Activated CD4-positive, alpha-beta memory T cell treated with anti-CD3 and anti-CD28 coated beads, Interleukin-2, amount 10 ng/mL, durations not matched to agents 7 days and 5 days (primary cell): ENCODE results near the gene RIPOR3. TPM values are rescaled to one million over a fixed set of nuclear protein-coding genes. Genes with fewer than 3 reads are reported as not detected.

Experiments
- CTCF ChIA-PET: fragments of 350-600 bp; sonication (Branson Sonifier 250); formaldehyde crosslinking; loops from one replicate; lab custom pipeline; 2021; ENCODE audit warnings: antibody characterized with exemption, inconsistent platforms; lab: Charles Lee
- POLR2A ChIA-PET: fragments of 350-600 bp; sonication (Branson Sonifier 250); formaldehyde crosslinking; loops from one replicate; lab custom pipeline; 2021; ENCODE audit warnings: antibody characterized with exemption; lab: Charles Lee
- DNase-seq: peaks from one replicate; pipeline ENCODE4 v3.0.0-alpha.2; 2020
- H3K27ac Mint-ChIP-seq: one replicate; pipeline ENCODE4 v1.8.0; 2021; ENCODE audit warnings: mild to moderate bottlenecking, mixed read lengths
- H3K27me3 Mint-ChIP-seq: one replicate; pipeline ENCODE4 v1.8.0; 2021; ENCODE audit warnings: mixed read lengths
- H3K36me3 Mint-ChIP-seq: one replicate; pipeline ENCODE4 v1.8.0; 2021; ENCODE audit warnings: low read depth, mixed read lengths
- H3K4me1 Mint-ChIP-seq: one replicate; pipeline ENCODE4 v1.8.0; 2021; ENCODE audit warnings: mixed read lengths
- H3K4me3 Mint-ChIP-seq: one replicate; pipeline ENCODE4 v1.8.0; 2021; ENCODE audit warnings: mild to moderate bottlenecking, mixed read lengths
- H3K9me3 Mint-ChIP-seq: one replicate; pipeline ENCODE4 v1.8.0; 2021; ENCODE audit warnings: mixed read lengths
- total RNA-seq, 2 experiments: library from RNA; stranded (reverse); gene quantifications; one replicate each; pipeline ENCODE4 v1.2.3, GENCODE V29; 2021

The RIPOR3 gene
- total RNA-seq, 2 experiments from 2014 or later = not detected

DNA sequence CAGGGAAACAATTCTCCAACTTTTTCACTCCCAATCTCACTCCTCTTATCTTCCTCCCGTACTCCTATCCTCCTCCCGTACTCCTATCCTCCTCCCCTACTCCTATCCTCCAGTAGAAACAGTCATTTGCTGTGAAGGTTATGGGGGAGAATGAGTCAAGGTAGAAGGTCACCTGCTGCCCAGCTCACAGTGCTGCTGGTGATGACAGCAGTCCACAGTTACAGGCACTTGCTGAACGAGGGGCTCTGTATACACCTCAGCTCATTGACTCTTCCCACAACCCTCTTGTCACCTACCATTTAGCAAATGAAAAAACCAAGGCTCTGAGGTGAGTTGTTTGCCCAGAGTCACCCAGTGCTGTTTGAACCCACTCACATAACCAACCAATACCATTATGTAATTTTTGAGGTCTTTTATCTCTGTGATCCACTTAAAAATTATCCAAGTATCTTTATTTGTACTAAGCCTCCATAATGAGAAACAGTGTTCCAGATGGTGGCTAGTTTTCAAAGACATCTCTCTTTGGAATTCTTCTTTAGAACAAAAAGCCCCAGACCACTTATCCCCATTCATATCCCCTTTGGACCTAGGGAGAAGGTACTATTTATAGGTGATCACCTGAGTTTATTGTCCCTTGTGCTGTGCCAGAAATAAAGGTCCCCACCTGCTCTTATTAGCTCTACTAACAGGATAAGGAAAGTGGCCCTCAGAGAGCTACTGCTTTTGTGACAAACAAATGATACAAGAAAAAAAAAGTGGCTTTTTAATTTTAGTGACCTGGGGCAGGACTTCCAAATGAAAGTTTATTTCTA, 128.0 kb downstream of the RIPOR3 start:
- H3K4me3 Mint-ChIP-seq = no peak overlapping the region
- H3K27ac Mint-ChIP-seq = no peak overlapping the region
- peaks cover 76% of the 10 kb centered on the region for H3K36me3 Mint-ChIP-seq
- ChIA-PET CTCF (interaction anchor here (0.7 to 2.4 kb wide), 4 partner anchors 10 to 103 kb away, joined by 3 to 6 read pairs (median 4); no protein-coding TSS in a partner anchor), POLR2A (interaction anchor here (0.9 to 3.0 kb wide), 5 partner anchors 9 to 92 kb away, joined by 3 to 36 read pairs (median 6); partner anchors contain the start of gene PTPN1)
- no peaks in the 10 kb centered on the region for H3K27me3 Mint-ChIP-seq
- H3K9me3 Mint-ChIP-seq = no peaks in the 10 kb centered on the region
- DNase-seq = no peak
- H3K4me1 Mint-ChIP-seq = peaks cover 69% of the 10 kb centered on the region

DNA sequence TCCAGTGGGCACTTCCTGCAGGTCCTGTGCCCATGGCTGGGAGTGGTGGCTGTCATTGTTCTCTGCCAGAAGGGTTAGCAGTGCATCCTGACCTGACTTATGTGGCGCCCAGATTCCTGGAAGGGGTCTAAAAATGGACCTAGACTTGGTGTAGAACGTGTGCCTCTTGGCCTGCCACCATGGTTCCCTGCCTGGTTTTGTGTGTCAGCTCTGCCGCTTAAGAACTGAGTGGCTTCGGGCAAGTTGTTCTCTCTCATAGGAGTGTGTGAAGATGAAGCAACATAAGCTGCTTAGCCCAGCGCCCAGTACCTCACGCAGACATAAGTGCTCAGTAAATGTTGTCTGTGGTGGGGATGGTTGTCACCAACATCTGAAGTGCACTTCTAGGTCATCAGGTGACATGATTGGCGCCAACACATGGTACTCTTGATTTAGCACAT, 129.1 kb downstream of the RIPOR3 start:
- Mint-ChIP-seq H3K4me1 (peaks cover 64% of the 10 kb centered on the region), H3K27ac (peak overlapping the region; percentile 85), H3K27me3 (no peaks in the 10 kb centered on the region), H3K9me3 (no peaks in the 10 kb centered on the region), H3K36me3 (peaks cover 74% of the 10 kb centered on the region), H3K4me3 (no peak overlapping the region)
- DNase-seq = no peak
- ChIA-PET POLR2A (interaction anchor here (0.9 to 3.0 kb wide), 5 partner anchors 8 to 91 kb away, joined by 3 to 36 read pairs (median 9); partner anchors contain the start of gene PTPN1), CTCF (interaction anchor here (0.6 to 2.4 kb wide), 7 partner anchors 8 to 231 kb away, joined by 3 to 17 read pairs (median 4); no protein-coding TSS in a partner anchor)

DNA sequence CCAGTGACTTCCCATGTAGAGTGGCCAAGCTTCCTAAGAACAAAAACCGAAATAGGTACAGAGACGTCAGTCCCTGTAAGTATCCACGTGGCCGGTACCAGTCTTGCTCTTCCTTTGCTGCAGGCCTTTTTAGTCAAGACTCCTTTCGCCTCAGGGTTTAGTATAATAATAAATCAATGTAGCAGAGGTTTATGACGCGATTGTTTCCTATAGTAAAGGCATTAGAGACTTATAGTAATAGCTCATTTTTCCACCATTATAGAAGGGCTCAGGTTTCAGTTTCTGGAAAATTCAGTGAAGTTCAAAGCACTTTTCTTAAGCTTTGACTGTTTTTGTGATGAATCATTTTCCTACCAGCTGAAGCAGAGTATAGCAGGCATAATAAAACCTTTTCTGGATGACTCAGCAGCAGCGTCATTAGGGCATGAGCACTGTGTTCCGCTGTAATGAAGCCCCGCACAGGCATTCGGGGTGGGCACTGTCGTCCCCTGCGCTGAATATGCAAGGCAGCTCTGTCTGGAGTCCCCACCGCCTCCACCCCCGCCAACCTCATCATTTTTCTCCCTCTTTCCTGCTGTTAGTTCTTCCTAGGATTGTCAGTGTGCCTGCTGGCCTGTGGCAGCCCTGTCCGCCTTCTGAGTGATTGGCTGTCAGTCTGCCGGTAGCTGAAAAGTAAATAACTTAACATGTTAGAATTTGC, 129.8 kb downstream of the RIPOR3 start:
- CTCF ChIA-PET = interaction anchor here (0.6 to 2.4 kb wide), 10 partner anchors 8 to 374 kb away, joined by 3 to 17 read pairs (median 3); partner anchors contain the start of gene PTPN1
- peak; percentile 54 for DNase-seq
- Mint-ChIP-seq H3K4me3 (peak overlapping the region; percentile 32), H3K9me3 (no peaks in the 10 kb centered on the region), H3K36me3 (peaks cover 73% of the 10 kb centered on the region), H3K4me1 (peaks cover 60% of the 10 kb centered on the region), H3K27me3 (no peaks in the 10 kb centered on the region), H3K27ac (peak overlapping the region; percentile 85)
- POLR2A ChIA-PET = interaction anchor here (0.7 to 3.0 kb wide), 7 partner anchors 9 to 83 kb away, joined by 4 to 36 read pairs (median 8); partner anchors contain the start of gene PTPN1

DNA sequence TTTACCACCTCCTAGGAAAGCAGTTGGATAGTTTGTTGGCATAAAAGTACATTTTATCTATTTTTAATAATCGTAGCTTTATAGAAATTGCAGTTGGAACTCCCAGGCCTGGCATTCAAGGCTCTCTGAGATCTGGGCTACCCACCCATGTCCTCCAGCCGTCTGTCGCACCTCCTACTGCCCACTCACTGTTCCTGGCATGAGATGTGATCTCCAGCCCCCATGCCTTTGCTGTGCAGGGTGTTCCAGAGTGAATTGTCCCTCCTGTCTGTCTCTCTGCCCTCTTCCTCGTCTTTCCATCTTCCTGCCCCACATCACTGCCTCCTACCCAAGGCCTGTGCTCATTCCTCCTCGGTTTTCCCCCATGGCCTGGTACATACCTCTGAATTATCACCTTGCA, 130.5 kb downstream of the RIPOR3 start:
- Mint-ChIP-seq H3K27ac (peak overlapping the region; percentile 85), H3K36me3 (peaks cover 71% of the 10 kb centered on the region), H3K4me3 (peak overlapping the region; percentile 32), H3K27me3 (no peaks in the 10 kb centered on the region), H3K4me1 (peaks cover 60% of the 10 kb centered on the region), H3K9me3 (no peaks in the 10 kb centered on the region)
- no peak for DNase-seq
- ChIA-PET POLR2A (interaction anchor here (0.7 to 3.0 kb wide), 10 partner anchors 9 to 83 kb away, joined by 3 to 36 read pairs (median 4); partner anchors contain the start of gene PTPN1), CTCF (interaction anchor here (0.7 to 2.4 kb wide), 8 partner anchors 8 to 374 kb away, joined by 3 to 17 read pairs (median 4); partner anchors contain the start of gene PTPN1)

DNA sequence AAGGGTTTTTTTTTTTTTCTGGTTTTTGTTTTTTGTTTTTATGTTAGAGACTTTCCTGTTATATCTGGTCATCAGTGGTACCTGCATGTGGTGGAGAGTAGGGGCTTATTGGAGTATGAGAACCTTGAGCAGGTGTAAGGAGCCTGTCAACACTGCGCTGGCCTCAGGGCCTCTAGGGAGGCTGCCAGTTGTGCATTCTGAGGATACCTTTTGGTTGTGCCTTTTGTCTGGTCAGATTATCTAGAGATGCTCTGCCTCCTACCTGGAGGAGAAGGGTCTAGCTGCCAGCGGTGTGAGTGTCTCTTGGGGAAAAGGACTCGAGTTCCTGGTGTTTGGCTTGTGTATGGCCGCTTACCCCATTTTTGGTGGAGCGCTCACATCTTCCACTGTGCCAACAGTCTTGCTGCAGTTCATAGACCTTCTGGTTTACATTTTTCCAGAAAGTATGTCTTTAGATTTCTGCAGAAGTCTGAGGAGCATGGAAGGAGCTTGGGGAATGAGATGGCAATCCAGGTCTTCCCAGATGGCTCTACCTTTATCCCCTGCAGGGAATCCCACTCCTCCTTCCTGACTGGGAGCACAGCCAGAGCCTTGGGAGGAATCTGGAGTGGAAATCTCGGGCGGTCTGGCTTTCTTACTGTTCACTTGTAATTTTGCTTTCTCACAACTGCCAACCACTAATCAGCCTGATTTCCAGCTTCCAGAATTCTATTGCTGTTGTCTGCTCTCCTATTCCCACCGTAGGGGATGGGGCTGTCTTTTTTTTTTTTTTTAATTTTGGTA, 131.3 kb downstream of the RIPOR3 start:
- H3K4me1 Mint-ChIP-seq = peaks cover 61% of the 10 kb centered on the region
- CTCF ChIA-PET = interaction anchor here (0.7 to 2.4 kb wide), 3 partner anchors 10 to 1076 kb away, joined by 3 to 17 read pairs (median 3); no protein-coding TSS in a partner anchor
- POLR2A ChIA-PET = interaction anchor here (0.5 to 3.0 kb wide), 6 partner anchors 9 to 48 kb away, joined by 3 to 36 read pairs (median 4); partner anchors contain the start of gene PTPN1
- no peak for DNase-seq
- peak overlapping the region; percentile 7 for H3K27ac Mint-ChIP-seq
- H3K9me3 Mint-ChIP-seq = no peaks in the 10 kb centered on the region
- no peak overlapping the region for H3K4me3 Mint-ChIP-seq
- H3K27me3 Mint-ChIP-seq = no peaks in the 10 kb centered on the region
- H3K36me3 Mint-ChIP-seq = peaks cover 67% of the 10 kb centered on the region

DNA sequence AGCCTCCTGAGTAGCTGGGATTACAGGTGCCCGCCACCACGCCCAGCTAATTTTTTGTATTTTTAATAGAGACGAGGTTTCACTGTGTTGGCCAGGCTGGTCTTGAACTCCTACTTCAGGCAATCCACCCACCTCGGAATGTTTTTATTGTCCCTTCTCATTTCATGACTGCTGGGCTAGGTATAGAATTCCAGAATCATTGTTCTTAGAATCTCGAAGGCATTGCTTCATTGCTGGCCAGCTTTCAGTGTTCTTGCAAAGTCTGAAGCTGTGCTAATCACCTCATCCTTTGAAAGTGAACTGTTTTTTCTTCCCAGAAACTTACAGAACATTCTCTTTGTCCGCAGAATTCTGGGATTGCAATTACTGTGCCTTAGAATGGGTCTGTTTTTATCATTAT, 132.2 kb downstream of the RIPOR3 start:
- Mint-ChIP-seq H3K4me1 (peaks cover 54% of the 10 kb centered on the region), H3K4me3 (no peak overlapping the region), H3K9me3 (no peaks in the 10 kb centered on the region), H3K27ac (no peak overlapping the region), H3K27me3 (no peaks in the 10 kb centered on the region), H3K36me3 (peaks cover 60% of the 10 kb centered on the region)
- ChIA-PET CTCF (interaction anchor here (0.7 to 1.3 kb wide), 4 partner anchors 11 to 1075 kb away, joined by 3 read pairs; no protein-coding TSS in a partner anchor), POLR2A (interaction anchor here (1.3 kb wide), 1 partner anchor 49 kb away, joined by 3 read pairs; the partner anchor contains the start of gene PTPN1)
- DNase-seq = no peak

DNA sequence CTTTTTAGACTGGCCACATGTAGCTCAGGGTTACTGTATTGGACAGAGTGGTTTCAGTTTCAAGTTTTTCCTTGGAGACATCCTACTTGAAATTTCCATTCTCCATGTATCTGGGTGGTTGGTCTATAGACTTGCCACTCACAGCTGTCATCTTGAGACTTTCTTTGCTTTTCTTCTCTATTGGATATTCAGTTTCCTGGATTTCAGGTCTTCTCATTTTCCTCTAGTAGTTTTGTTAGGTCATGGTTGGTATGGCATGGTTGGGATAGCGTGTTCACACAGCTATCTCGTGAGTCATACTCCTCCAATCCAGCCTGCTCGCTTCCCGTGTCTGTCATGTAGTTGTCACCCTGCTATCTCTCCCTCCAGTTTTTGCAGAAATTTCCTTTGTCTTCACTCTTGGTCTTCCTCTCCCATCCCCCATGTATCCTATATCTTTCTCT, 132.8 kb downstream of the RIPOR3 start:
- ChIA-PET CTCF (interaction anchor here (0.5 to 1.8 kb wide), 5 partner anchors 11 to 1410 kb away, joined by 3 to 6 read pairs (median 3); no protein-coding TSS in a partner anchor), POLR2A (interaction anchor here (1.0 to 2.1 kb wide), 3 partner anchors 11 to 49 kb away, joined by 3 to 7 read pairs (median 3); partner anchors contain the start of gene PTPN1)
- H3K9me3 Mint-ChIP-seq = no peaks in the 10 kb centered on the region
- H3K36me3 Mint-ChIP-seq = peaks cover 59% of the 10 kb centered on the region
- H3K4me3 Mint-ChIP-seq = no peak overlapping the region
- H3K27me3 Mint-ChIP-seq = no peaks in the 10 kb centered on the region
- no peak for DNase-seq
- H3K27ac Mint-ChIP-seq = no peak overlapping the region
- peaks cover 53% of the 10 kb centered on the region for H3K4me1 Mint-ChIP-seq

DNA sequence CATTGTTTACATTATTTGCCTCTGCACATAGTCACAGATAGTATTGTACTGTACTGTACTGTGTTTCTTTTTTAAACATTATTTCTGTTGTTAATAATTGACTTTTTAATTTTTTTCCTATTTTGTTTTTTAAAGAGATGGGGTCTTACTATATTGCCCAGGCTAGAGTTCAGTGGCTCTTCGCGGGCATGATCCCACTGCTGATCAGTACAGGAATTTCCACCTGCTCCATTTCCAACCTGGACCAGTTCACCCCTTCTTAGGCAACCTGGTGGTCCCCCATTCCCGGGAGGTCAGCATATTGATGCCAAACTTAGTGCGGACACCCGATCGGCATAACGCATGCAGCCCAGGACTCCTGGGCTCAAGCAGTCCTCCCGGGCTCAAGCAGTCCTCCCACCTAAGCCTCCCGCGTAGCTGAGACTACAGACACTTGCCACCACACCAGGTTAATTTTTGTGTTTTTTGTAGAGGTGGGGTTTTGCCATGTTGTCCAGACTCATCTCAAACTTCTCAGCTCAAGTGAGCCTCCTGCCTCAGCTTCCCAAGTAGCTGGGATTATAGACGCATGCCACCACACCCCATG, 133.7 kb downstream of the RIPOR3 start:
- ChIA-PET POLR2A (interaction anchor here (1.0 to 2.1 kb wide), 2 partner anchors 10 to 46 kb away, joined by 3 to 7 read pairs; no protein-coding TSS in a partner anchor), CTCF (interaction anchor here (0.5 to 1.8 kb wide), 5 partner anchors 10 to 1409 kb away, joined by 3 to 6 read pairs (median 3); no protein-coding TSS in a partner anchor)
- peaks cover 46% of the 10 kb centered on the region for H3K4me1 Mint-ChIP-seq
- no peaks in the 10 kb centered on the region for H3K9me3 Mint-ChIP-seq
- no peak for DNase-seq
- no peak overlapping the region for H3K27ac Mint-ChIP-seq
- peaks cover 52% of the 10 kb centered on the region for H3K36me3 Mint-ChIP-seq
- no peak overlapping the region for H3K4me3 Mint-ChIP-seq
- no peaks in the 10 kb centered on the region for H3K27me3 Mint-ChIP-seq

DNA sequence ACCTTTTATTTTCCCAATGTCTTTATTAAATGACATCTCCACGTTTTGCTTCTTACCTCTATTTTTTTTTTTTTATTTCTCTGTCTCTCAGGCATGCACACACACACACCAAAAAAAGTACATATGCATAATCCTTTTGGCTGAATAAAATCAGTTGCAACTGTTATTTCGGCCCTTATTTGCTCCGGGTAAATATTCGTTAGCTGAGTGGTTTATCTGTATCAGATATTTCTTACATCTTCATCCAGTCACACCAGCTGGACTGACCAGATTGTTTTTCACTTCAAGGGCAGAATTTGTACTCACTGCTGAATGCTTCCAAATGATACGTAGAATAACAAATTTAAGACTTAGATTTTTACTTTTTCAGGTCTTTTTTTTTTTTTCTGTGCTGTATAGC, 135.7 kb downstream of the RIPOR3 start:
- CTCF ChIA-PET = no interaction called here
- Mint-ChIP-seq H3K4me3 (no peak overlapping the region), H3K36me3 (peaks cover 33% of the 10 kb centered on the region), H3K27ac (no peak overlapping the region), H3K9me3 (no peaks in the 10 kb centered on the region), H3K27me3 (no peaks in the 10 kb centered on the region), H3K4me1 (peaks cover 28% of the 10 kb centered on the region)
- no peak for DNase-seq
- POLR2A ChIA-PET = no interaction called here

DNA sequence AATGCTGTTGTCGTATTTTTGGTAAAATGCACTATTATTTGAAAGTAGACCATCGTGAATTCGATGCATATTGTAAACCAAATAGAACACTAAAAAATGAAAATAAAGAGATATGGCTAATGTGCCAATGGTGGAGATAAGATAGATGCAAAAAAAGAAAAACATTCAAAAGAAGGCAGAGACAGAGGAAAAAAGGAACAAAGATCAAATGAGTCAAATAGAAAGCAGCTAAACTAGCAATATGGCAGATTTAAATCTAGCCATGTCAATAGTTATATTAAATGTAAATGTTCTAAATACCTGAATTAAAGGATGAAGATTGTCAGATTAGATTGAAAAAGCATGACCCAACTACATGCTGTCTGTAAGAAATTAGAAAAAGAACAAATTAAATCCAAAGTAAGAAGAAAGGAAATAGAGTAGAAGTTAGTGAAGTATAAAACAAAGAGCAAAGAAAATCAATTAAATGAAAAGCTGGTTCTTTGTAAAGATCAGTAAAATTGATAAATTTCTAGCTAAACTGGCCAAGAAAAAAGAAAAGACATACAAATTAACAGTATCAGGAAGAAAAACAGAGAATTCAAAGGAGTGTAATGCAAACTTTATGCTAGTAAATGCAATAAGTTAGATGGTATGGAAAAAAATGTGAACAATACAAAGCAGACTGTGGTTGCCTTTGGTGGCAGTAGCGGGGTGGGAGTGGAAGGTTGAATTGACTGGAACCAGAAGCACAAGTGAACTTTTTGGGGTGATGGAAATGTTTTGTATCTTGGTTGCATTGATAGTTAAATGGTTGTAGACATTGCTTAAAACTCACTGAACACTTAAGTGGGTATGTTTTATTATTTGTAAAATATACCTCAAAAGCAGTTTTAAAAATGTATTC, 136.4 kb downstream of the RIPOR3 start:
- CTCF ChIA-PET = interaction anchor here (0.9 kb wide), 1 partner anchor 76 kb away, joined by 3 read pairs; no protein-coding TSS in a partner anchor
- Mint-ChIP-seq H3K27me3 (no peaks in the 10 kb centered on the region), H3K9me3 (no peaks in the 10 kb centered on the region), H3K4me3 (no peak overlapping the region), H3K36me3 (peaks cover 37% of the 10 kb centered on the region), H3K4me1 (peaks cover 22% of the 10 kb centered on the region), H3K27ac (no peak overlapping the region)
- POLR2A ChIA-PET = interaction anchor here (1.3 to 1.5 kb wide), 2 partner anchors 37 to 44 kb away, joined by 3 to 5 read pairs; no protein-coding TSS in a partner anchor
- DNase-seq = no peak
